GM19324 (cell line): ENCODE results near the gene LILRB1.
"Not testable (repeated sequence)": the region's sequence is repeated elsewhere in the genome, so short reads cannot be mapped to it uniquely, and the experiment has no call there.

Experiments
- ATAC-seq: cut with Tn5 transposase; IDR thresholded peaks from one replicate; pipeline ENCODE4 v1.9.1; 2021; ENCODE audit warnings: mild to moderate bottlenecking, moderate library complexity; ENCODE audit not compliant: unreplicated experiment, low FRiP score

The LILRB1 gene

GRCh38 chr19:54624234-54624633 lies 6.0 kb upstream of the LILRB1 start:
- ATAC-seq: not testable (repeated sequence)

- not testable (repeated sequence) for ATAC-seq
Measured at GRCh38 chr19:54624934-54625730, 5.2 kb upstream of the LILRB1 start.

DNA sequence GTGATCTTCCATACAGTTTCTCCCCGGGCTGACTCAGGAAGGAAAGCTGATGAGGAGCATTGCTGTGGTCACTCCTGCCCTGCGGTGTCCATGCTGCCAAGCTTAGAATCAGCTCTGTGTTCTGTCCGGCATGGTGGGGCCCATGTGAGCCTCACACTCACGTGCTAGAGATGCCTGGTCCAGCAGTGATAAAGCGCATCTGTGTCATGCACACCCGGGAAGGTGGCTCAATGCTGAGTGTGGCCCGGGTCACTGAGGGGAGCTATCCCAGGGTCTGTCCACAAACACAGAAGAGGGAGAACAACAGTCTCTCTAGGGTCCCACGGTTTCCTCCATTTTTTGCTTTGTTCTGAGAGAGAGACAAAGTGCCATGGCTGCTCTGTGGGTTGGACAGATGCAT lies 3.5 kb upstream of the LILRB1 start:
- no peak for ATAC-seq

GRCh38 chr19:54627912-54628311 lies 2.4 kb upstream of the LILRB1 start:
- ATAC-seq: not testable (repeated sequence)

- ATAC-seq: no peak
Measured at GRCh38 chr19:54630782-54631181, 498 bp downstream of the LILRB1 start.

GRCh38 chr19:54631489-54632337 lies 1.4 kb downstream of the LILRB1 start:
- ATAC-seq: not testable (repeated sequence)

GRCh38 chr19:54632517-54632916 lies 2.2 kb downstream of the LILRB1 start:
- ATAC-seq: not testable (repeated sequence)

GRCh38 chr19:54633401-54633800 lies 3.1 kb downstream of the LILRB1 start:
- ATAC-seq: no peak

DNA sequence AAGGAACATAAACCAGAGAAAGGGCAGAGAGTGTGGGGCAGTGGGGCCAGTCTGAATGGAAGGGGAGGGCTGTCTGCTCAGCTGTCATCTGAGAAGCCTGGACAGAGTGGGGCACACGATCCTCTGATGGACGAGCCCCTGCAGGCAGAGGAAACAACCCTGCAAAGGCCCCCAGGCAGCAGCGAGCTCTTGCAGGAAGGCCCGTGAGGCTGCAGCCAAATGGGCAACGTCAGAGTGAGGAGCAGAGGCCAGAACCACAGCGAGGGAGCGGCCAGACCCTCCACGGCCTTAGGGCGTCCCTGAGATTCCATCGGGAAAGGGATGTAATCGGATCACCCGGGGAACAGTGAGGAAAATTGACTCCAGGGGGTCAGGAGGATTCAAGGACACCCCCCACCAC lies 5.8 kb downstream of the LILRB1 start:
- ATAC-seq: not testable (repeated sequence)

DNA sequence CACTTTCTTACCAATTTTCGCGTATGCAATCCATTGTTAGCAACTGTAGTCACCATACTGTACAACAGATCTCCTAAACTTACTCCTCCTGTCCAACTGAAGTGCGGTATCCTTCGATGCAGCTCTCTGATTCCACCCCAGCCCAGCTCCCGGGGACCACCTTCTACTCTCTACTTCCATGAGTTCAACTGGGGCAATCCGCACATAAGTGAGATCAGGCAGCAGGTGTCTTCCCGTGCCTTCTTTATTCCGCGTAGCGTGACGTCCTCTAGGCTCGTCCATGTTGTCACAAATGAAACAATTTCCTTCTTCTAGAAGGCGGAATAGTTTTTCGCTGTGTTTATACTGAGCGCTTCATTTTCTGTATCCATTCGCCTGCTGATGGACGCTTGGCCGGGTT lies 8.4 kb downstream of the LILRB1 start:
- ATAC-seq: no peak

DNA sequence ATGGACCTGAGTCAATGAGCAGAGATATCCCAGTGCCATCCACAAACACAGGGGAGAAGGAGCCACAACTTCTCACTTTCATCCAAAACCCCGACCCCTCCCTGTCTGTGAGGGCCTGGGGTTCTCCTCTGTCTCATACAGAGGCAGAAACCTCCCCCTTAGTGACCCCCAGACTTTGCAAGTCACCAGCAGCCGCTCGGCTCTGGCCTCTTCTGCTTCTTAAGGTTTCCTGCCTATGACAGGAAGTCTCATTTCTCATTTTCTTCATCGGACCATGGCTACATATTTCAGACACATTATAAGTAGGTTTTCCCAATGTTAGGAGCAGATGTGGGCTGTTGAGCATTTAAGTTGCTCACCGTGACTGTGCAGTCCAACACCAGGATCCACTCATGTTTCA lies 12.7 kb downstream of the LILRB1 start:
- ATAC-seq: not testable (repeated sequence)

DNA sequence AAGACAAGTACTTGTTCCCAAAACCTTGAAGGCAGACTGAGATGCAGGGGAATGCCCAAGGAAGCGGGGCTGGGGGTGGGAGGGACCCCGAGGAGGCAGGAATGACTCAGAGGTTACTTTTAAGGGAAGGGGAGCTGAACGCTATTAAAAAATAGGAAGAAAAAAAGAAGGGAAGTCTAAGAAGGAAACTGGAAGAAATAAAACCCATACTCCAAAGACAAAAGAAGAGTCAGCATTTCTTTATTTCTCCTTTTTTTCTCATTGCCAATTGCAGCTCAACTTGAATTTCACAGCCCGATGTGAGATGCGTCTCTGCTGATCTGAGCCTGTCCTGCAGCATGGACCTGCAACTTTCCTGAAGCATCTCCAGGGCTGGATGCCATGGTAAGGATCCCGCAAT lies 13.3 kb downstream of the LILRB1 start:
- not testable (repeated sequence) for ATAC-seq

GRCh38 chr19:54644056-54644455 lies 13.8 kb downstream of the LILRB1 start:
- ATAC-seq: no peak

DNA sequence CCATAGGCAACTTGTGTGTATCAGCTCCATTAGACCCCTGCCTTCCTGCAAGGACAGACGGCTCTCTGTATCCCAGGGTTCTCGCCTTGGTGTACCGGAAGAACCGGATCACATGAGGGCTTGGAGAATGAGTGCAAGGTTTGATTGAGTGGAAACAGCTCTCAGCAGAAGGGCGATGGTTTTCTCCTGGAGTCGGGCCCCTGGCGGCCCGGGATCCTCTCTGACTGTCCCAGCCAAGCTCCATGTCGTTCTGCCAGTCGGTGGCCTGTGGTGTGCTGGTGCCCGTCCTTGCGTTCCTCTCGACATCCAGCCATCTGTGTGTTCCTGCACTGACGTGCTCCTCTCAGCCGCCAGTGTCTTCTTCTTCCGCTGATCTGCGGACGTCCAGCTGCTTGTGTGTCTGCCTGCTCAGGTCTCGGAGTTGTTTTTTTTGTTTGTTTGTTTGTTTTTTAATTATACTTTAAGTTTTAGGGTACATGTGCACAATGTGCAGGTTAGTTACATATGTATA lies 16.1 kb downstream of the LILRB1 start:
- no peak for ATAC-seq

GRCh38 chr19:54648129-54648528 lies 17.8 kb downstream of the LILRB1 start:
- no peak for ATAC-seq

GRCh38 chr19:54650108-54650655 lies 19.9 kb downstream of the LILRB1 start:
- no peak for ATAC-seq

- no peak for ATAC-seq
Measured at GRCh38 chr19:54653181-54653809, 23.0 kb downstream of the LILRB1 start.

DNA sequence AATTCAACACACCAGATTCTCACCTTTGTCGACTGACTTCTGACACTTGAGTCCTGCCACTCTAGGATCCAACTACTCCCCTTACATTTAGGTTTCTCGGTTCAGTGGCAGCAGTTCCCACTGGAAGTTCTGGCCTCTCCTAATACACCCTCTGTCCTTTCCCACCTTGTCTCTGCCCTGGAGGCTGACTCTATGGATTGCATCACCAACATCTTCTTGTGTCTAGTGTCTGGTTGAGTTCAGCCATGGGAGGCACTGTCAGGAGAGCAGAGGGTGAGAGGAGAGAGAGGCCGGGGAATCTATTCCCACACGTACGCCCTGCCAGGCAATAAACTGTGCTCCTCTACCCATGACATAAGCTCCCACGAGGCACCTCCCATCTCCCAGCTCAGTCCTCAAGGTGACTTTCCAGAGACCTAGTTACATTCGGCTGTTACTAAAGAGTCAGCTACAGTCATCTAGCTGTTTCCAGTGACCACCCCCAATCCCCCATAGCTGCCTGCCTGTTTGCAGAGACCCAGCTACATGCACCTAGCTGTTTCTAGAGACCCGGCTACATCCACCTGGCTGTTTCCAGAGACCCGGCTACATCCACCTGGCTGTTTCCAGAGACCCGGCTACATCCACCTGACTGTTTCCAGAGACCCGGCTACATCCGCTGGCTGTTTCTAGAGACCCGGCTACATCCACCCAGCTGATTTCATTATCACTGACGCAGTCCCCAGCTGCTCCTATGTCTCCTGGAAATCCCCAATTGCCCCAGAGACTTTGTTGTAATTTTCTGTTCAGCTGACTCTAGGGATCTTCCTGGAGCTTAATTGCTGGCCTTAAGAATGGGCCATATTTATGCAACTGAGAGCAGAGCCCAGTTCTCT lies 24.4 kb downstream of the LILRB1 start:
- no peak for ATAC-seq

GRCh38 chr19:54659300-54659699 lies 29.0 kb downstream of the LILRB1 start:
- no peak for ATAC-seq

GRCh38 chr19:54660306-54660705 lies 30.0 kb downstream of the LILRB1 start:
- ATAC-seq: no peak
